Ramos (cell line): ENCODE data around the gene WASHC4.

Source experiments
- in situ Hi-C: fragments of 300-500 bp; cut with MboI; formaldehyde crosslinking; loops from one replicate; pipeline ENCODE4 v1.14.3; 2022; ENCODE audit warnings: low sequenced_read_pairs; ENCODE audit not compliant: unreplicated experiment

Gene WASHC4

GRCh38 chr12:105107494-105108371 is at the start of gene WASHC4:
Gene WASHC4, plus strand, starts transcription at chr12:105107731. Its CDS starts 70 bp downstream, at chr12:105107801.
- in situ Hi-C loops = no loop called here

- in situ Hi-C loops = no loop called here
Measured at GRCh38 chr12:105060715-105061378, 46.7 kb upstream of the WASHC4 start.

- in situ Hi-C loops = no loop called here
Measured at GRCh38 chr12:105064564-105065178, 42.9 kb upstream of the WASHC4 start.

- in situ Hi-C loops = no loop called here
Measured at GRCh38 chr12:105067511-105068031, 40.0 kb upstream of the WASHC4 start.

GRCh38 chr12:105069936-105070702 is 37.4 kb upstream of the WASHC4 start:
- in situ Hi-C loops = no loop called here

- in situ Hi-C loops = no loop called here
Measured at GRCh38 chr12:105071981-105072380, 35.5 kb upstream of the WASHC4 start.

GRCh38 chr12:105072888-105073488 is 34.5 kb upstream of the WASHC4 start:
- in situ Hi-C loops = no loop called here

- in situ Hi-C loops = no loop called here
Measured at GRCh38 chr12:105076098-105076497, 31.4 kb upstream of the WASHC4 start.

- in situ Hi-C loops = no loop called here
Measured at GRCh38 chr12:105076913-105077312, 30.6 kb upstream of the WASHC4 start.

GRCh38 chr12:105077435-105077834 is 30.1 kb upstream of the WASHC4 start:
- in situ Hi-C loops = no loop called here

- in situ Hi-C loops = no loop called here
Measured at GRCh38 chr12:105078712-105079570, 28.6 kb upstream of the WASHC4 start.

- in situ Hi-C loops = no loop called here
Measured at GRCh38 chr12:105083031-105083430, 24.5 kb upstream of the WASHC4 start.

GRCh38 chr12:105083551-105084105 is 23.9 kb upstream of the WASHC4 start:
- in situ Hi-C loops = no loop called here

GRCh38 chr12:105084251-105085250 is 23.0 kb upstream of the WASHC4 start, which contains the start of gene ALDH1L2:
Gene ALDH1L2, minus strand, starts transcription at chr12:105084458. Its CDS starts 22 bp downstream, at chr12:105084436.
- in situ Hi-C loops = no loop called here

- in situ Hi-C loops = no loop called here
Measured at GRCh38 chr12:105085501-105085900, 22.0 kb upstream of the WASHC4 start.

- in situ Hi-C loops = no loop called here
Measured at GRCh38 chr12:105089817-105090216, 17.7 kb upstream of the WASHC4 start.

- in situ Hi-C loops = no loop called here
Measured at GRCh38 chr12:105090361-105090760, 17.2 kb upstream of the WASHC4 start.
